ENCODE measurements around the gene FAM50A.

GRCh38 chrX:154403858-154404257 is 40.1 kb upstream of the FAM50A start:
- TF ChIP-seq CTCF (IDR thresholded peaks at IDR 0.05) (no peak), POLR2AphosphoS5 (IDR thresholded peaks at IDR 0.05) (no peak)
